Measurements from ENCODE around the gene TPMT. TPM values are rescaled to one million over a fixed set of nuclear protein-coding genes. Genes with fewer than 3 reads are reported as not detected.

Gene TPMT
- total RNA-seq, 1 donor from 2014 or later: 11.0 TPM

DNA sequence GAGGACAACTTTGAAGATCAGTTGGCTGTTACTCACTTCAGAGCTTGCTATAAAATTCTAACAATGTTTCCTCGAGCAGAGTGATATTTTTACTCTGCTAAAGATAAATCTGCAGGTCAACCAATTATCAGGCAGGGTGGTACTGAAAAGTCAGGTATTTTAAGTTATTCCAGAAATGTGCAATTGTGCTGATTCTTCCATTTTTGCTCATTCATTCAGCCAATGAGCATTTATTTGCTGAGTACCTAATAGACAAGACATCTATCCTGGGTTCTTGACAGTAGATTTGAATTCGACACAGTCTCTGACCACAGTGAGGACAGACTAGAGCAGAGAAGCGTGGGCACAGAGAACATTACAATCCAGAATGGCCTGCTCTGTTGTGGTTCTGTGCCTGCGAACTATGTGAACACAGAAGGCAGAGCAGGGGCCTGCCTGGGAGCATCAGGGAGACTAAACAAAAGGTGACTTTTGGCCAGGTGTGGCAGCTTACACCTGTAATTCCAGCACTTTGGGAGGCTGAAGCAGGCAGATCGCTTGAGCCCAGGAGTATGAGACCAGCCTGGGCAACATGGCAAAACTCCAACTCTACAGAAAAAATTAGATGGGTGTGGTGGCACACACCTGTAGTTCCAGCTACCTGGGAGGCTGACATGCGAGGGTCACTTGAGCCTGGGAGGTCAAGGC, 14.8 kb downstream of the TPMT start:
- no peak overlapping the region for H3K27ac ChIP-seq
- H3K4me3 ChIP-seq: no peak overlapping the region
- peaks cover 0 to 36% of the 10 kb centered on the region in 2 donors for H3K36me3 ChIP-seq
- no peaks in the 10 kb centered on the region for H3K4me1 ChIP-seq
- H3K27me3 ChIP-seq: no peaks in the 10 kb centered on the region
- intact Hi-C loops (cut with DNase I): no loop called here
- H3K9me3 ChIP-seq: no peaks in the 10 kb centered on the region
- no peak for DNase-seq (ENCODE audit: extremely low spot score in 2 of 2)
- TF ChIP-seq POLR2A (IDR thresholded peaks at IDR 0.05): no peak
- no peak for TF ChIP-seq POLR2AphosphoS5 (IDR thresholded peaks at IDR 0.05; ENCODE audit: insufficient read depth in 1 of 2, low read depth in 1 of 2)
- TF ChIP-seq, protein P1, sequence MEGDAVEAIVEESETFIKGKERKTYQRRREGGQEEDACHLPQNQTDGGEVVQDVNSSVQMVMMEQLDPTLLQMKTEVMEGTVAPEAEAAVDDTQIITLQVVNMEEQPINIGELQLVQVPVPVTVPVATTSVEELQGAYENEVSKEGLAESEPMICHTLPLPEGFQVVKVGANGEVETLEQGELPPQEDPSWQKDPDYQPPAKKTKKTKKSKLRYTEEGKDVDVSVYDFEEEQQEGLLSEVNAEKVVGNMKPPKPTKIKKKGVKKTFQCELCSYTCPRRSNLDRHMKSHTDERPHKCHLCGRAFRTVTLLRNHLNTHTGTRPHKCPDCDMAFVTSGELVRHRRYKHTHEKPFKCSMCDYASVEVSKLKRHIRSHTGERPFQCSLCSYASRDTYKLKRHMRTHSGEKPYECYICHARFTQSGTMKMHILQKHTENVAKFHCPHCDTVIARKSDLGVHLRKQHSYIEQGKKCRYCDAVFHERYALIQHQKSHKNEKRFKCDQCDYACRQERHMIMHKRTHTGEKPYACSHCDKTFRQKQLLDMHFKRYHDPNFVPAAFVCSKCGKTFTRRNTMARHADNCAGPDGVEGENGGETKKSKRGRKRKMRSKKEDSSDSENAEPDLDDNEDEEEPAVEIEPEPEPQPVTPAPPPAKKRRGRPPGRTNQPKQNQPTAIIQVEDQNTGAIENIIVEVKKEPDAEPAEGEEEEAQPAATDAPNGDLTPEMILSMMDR (IDR thresholded peaks at IDR 0.05): no peak

DNA sequence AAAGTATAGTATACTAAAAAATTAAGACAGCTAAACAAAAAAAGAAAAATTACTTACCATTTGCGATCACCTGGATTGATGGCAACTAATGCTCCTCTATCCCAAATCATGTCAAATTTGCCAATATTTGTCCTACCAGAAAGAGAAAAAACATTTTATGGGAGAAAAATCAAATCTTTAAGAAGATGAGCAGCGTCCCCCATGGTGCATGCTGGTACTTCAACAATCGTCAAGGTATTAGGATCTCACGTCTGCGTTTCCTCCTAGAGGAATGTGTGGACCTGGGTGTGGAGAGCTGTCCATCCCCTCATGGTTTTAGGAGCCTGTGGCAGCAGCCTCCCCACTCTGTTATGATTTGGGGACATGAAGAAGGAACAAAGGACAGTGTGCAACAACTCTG, 16.0 kb downstream of the TPMT start:
- H3K27me3 ChIP-seq: no peaks in the 10 kb centered on the region
- TF ChIP-seq, protein P1 (IDR thresholded peaks at IDR 0.05): no peak
- TF ChIP-seq POLR2AphosphoS5 (IDR thresholded peaks at IDR 0.05; ENCODE audit: insufficient read depth in 1 of 2, low read depth in 1 of 2) (no peak), POLR2A (IDR thresholded peaks at IDR 0.05) (no peak)
- no peaks in the 10 kb centered on the region for H3K4me1 ChIP-seq
- no peak overlapping the region for H3K4me3 ChIP-seq
- no peak overlapping the region for H3K27ac ChIP-seq
- intact Hi-C loops (cut with DNase I): no loop called here
- no peaks in the 10 kb centered on the region for H3K9me3 ChIP-seq
- H3K36me3 ChIP-seq: peaks cover 0 to 27% of the 10 kb centered on the region in 2 donors
- no peak for DNase-seq (ENCODE audit: extremely low spot score in 2 of 2)

DNA sequence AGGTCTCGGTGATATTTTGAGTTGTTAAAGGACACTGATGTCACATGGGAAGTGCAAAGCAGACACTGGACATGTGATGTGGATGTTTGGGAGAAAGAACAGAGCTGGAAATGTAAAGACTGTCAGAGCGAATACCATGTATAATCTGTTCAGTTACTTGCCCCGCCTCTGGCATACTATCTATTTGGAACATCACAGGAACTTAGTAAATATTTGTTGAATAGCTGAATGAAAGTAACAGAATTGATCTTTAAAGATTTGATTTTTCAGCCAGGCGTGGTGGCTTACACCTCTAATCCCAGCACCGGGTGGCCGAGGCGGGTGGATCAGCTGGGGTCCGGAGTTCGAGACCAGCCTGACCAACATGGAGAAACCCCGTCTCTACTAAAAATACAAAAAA, 18.6 kb downstream of the TPMT start:
- TF ChIP-seq POLR2AphosphoS5 (IDR thresholded peaks at IDR 0.05; ENCODE audit: insufficient read depth in 1 of 2, low read depth in 1 of 2) (no peak), POLR2A (IDR thresholded peaks at IDR 0.05) (no peak)
- TF ChIP-seq, protein P1 (IDR thresholded peaks at IDR 0.05): no peak
- no peak for DNase-seq (ENCODE audit: extremely low spot score in 2 of 2)
- intact Hi-C loops (cut with DNase I): no loop called here
- peaks cover 0 to 27% of the 10 kb centered on the region in 2 donors for H3K36me3 ChIP-seq
- H3K27me3 ChIP-seq: no peaks in the 10 kb centered on the region
- H3K9me3 ChIP-seq: no peaks in the 10 kb centered on the region
- H3K4me1 ChIP-seq: no peaks in the 10 kb centered on the region
- H3K27ac ChIP-seq: no peak overlapping the region
- no peak overlapping the region for H3K4me3 ChIP-seq

DNA sequence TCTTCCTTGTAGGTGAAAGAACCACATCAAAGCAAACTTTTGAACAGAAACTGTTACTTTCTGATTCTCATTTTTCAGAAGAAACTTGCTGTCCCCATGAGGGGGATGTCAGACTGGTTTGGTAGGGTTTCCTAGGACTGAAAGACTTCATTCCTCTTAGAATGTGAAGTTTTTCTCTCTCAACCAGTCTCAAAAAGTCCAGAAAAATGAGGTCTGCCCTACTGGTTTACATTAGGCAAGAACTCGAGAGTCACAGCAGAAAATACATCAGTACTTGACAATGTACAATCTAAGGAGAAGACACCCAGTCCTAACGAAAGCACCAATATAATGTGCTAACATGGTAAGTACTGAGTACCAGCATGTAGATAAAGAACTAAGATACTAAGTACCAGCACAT, 19.7 kb downstream of the TPMT start:
- intact Hi-C loops (cut with DNase I): no loop called here
- peaks cover 0 to 21% of the 10 kb centered on the region in 2 donors for H3K36me3 ChIP-seq
- no peaks in the 10 kb centered on the region for H3K27me3 ChIP-seq
- H3K4me3 ChIP-seq: no peak overlapping the region
- TF ChIP-seq POLR2A (IDR thresholded peaks at IDR 0.05): no peak
- TF ChIP-seq, protein P1 (IDR thresholded peaks at IDR 0.05): no peak
- TF ChIP-seq POLR2AphosphoS5 (IDR thresholded peaks at IDR 0.05; ENCODE audit: insufficient read depth in 1 of 2, low read depth in 1 of 2): no peak
- H3K4me1 ChIP-seq: no peaks in the 10 kb centered on the region
- H3K27ac ChIP-seq: no peak overlapping the region
- H3K9me3 ChIP-seq: no peaks in the 10 kb centered on the region
- DNase-seq (ENCODE audit: extremely low spot score in 2 of 2): no peak

DNA sequence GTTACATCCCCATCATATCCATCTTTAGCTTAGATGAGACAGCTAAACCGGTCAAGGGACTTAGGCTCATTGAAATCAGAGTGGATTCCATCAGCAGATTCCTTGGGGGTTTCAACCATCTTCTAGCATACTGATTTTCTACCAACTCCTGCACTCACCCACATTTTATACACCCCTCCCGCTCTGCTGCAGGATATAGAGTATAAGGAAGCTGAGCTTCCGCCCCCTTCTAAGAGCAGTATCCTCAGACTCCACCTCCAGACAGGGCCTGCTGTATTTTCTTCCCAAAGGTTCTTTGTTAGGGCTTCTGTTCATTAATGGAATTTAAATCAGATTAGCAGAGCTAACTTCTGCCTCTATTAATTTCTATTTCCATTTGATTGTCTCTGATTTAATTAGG, 22.5 kb downstream of the TPMT start:
- TF ChIP-seq POLR2A (IDR thresholded peaks at IDR 0.05): no peak
- TF ChIP-seq, protein P1 (IDR thresholded peaks at IDR 0.05): no peak
- TF ChIP-seq POLR2AphosphoS5 (IDR thresholded peaks at IDR 0.05; ENCODE audit: insufficient read depth in 1 of 2, low read depth in 1 of 2): no peak
- H3K4me3 ChIP-seq: no peak overlapping the region
- intact Hi-C loops (cut with DNase I): no loop called here
- no peak overlapping the region for H3K27ac ChIP-seq
- H3K4me1 ChIP-seq: no peaks in the 10 kb centered on the region
- H3K36me3 ChIP-seq: peaks cover 0 to 16% of the 10 kb centered on the region in 2 donors
- H3K27me3 ChIP-seq: no peaks in the 10 kb centered on the region
- H3K9me3 ChIP-seq: no peaks in the 10 kb centered on the region
- no peak for DNase-seq (ENCODE audit: extremely low spot score in 2 of 2)

All from vagina (tissue), 2 donors.